8988T (cell line): Measurements from ENCODE around the gene MACROD1.
"Not testable (repeated sequence)": the region's sequence is repeated elsewhere in the genome, so short reads cannot be mapped to it uniquely, and the experiment has no call there.

Experiments
- DNase-seq: peaks from one replicate; pipeline ENCODE4 v3.0.0; 2011

Gene MACROD1

DNA sequence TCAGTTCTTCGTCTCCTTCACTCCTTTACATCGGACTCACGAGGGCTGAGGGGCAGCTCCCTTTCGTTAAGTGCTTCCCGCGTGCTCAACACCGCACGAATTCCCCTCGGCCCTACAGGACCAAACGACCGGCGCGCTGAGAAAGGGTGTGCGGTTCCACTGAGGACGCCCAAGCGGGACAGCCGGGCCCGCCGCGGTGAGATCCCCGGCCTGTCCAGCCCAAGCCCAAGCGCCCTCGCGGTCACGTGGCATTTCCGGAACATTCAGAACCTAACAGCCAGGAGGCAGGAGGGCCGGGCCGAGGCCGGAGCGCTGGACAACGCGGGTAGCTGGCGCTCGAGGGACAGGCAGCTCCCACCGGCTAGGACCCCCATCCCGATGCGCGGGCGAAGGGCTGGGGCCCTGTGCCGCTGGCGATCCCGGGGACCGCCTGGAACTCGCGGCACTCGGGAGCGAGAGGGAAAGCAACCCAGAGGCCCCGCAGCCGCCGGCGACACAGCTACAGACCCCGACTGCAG lies 19.3 kb upstream of the MACROD1 start:
- no peak for DNase-seq

DNA sequence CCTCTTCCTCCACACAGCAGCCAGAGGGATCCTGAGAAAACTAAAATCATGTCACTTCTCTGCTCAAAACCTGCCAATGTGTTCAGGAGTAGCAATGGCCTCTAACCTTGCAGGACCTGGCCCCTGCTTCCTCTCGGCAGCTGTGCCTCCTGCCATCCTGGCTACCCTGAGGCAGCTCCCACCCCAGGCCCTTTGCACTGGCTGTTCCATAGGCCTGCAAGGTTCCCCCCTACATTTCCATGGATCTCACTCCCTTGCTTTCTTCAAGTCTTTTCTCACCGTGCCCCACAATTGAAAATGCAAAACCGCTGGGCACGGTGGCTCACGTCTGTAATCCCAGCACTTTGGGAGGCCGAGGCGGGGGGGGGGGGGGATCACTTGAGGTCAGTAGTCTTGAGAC lies 18.0 kb upstream of the MACROD1 start:
- DNase-seq, result no peak

DNA sequence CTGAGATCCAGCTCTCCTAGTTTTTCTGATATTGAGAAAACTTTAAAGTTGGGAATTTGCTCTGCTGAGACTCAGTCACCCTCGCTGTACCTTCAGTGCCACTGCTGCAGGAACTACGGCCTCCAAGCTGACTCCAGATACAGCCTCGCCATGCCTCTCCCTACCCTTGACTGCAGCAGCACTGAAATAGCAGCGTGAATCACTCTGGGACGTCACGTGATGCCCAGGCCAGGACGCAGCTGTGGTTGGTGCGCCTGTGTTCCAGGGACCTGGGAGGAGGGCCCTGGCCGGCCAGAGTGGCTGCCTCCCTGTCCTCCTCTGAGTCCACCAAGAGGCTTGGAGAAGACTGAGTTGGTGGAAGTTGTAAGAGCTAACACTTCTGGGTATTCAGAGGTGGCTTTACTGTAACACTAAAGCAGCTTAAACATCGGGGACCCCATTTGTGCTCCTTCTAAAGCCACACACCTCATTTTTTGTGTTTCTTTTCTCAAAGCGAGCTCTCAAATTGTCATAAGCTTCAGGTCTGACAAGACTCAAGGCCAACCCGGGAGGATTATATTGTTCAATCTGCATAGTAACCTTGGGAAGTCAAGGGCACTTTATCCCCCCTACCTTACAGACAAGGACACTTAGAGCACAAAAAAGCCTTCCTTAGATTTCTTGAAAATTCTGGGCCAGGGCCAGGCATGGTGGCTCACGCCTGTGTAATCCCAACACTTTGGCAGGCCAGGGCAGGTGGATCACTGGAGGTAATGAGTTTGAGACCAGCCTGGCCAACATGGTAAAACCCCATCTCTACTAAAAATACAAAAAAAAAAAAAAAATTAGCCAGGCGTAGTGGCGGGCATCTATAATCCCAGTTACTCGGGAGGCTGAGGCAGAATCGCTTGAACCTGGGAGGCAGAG lies 15.8 kb upstream of the MACROD1 start:
- DNase-seq, result peak; percentile 87

DNA sequence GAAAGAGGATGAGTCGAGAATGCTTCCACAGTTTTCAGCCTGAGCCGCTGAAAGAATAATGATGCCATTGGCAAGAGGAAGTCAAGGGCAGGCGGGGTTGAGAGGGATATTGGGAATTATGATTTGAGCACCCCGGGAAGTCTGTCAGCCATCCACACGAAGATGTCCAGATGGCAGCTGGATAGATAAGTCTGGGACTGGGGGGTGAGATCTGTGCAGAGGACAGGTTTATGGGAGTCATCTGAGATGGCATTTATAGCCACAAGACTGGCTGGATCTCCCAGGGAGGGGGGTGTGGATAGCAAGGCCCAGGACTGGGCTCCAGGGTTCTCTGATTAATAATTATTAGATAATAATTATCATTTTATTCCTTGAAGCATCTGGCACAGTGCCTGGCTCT lies 15.0 kb upstream of the MACROD1 start:
- no peak for DNase-seq

DNA sequence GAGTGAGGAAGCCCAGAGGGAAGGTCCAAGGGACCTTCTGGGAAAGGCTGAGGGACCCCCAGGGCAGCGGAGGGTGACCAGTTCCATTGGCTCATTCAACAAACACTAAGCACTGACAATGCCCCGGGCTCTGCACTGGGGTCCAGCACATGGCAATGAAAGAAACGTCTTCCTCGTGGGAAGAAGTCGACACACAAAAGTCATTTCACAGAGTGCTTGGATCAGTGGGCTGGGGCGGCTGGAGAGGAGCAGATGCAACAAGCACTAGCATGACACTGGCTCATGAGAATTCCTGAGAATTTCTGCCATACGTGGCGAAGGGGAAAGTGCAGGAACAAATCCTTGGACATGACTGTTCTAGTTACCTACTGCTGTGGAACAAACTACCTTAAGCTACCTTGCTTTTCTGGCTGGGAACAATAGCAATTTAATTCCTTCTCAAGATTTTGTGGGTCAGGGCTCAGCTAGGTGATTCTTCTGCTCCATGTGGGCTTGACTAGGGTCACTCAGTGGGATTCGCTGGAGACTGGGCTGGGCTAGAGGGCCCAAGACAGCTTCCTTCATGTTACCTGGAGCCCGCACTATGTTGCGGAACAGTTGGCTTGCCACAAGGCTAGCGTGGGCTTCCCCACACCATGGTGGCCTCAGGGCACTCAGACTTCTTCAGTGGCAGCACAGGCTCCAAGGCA lies 13.2 kb upstream of the MACROD1 start:
- no peak for DNase-seq

DNA sequence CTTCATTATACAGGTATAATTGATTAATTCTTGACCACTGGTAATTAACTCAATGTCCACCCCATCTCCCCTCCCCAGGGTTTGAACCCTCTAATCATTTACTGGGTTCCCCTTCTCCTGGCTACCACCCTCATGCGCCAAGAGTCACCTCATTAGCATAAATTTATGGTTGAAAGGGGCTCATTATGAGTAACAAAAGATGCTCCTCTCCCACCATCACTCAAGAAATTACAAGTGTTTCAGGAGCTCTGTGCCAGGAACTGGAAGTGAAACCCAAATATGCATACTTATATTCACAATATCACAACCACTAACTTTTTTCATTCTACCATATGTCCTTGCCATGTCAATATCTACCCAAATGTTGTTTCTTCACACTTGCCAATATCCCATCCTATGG lies 12.3 kb upstream of the MACROD1 start:
- DNase-seq, result no peak

DNA sequence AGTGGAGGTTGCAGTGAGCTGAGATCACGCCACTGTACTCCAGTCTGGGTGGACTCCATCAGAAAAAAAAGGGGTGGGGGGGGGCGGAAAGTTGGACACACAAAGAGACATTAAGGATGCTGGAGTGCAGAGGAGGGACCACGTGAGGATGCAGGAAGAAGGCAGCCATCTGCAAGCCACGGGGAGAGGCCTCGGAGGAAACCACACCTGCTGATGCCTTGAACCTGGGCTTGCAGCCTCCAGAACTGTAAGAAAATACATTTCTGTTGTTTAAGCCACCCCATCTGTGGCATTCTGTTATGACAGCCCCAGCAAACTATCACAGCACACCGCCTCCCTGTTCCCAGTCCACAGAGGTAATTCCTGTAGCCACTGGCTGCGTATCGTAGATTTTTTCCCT lies 10.8 kb upstream of the MACROD1 start:
- DNase-seq, result no peak

DNA sequence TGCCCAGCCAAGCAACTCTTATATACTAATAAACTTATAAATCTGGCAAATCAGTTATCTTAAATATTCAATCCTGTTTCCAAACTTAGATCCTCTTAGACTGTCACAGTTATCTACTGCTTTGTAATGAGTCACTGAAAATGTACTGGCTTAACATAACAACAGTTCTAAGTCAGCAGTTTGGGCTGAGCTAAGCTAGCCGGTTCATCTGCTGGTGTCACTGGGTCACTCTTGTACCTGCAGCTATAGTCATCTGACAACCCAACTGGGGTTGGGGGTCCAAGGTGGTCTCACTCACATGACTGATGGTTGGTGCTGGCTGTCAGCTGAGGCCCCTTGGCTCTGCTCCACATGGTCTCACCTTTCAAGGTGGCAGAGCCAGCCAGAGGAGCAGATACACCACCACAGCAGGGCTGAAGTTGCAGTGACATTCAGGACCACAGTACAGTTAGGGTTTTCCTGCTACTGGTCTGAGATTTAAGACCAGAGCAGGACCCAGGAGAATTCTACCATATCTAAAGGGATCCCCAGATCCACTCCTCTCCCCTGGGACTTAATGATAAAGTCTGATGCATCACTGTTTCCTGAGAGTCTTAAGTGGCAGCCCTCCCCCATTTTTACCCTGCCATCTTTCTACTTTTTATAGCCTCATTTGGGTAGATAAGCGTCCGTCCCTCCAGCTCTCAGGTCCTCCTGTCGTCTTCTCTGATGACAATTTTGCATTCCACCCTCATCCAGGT lies 7.9 kb upstream of the MACROD1 start:
- DNase-seq, result peak; percentile 18

DNA sequence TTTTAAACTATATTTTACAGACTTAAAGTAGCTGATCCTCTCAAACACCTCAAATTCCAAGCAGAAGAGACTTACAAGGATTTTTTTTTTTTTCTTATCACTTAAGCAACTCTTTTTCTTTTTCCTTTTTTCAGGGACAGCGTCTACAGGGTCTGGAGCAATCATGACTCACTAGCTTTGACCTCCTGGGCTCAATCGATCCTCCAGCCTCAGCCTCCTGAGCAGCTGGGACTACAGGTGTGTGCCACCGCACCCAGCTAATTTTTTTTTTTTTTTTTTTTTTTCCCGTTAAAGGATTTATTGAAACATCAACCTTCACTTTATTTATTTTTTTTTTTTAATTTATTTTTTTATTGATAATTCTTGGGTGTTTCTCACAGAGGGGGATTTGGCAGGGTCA lies 4.5 kb upstream of the MACROD1 start:
- DNase-seq, result no peak

DNA sequence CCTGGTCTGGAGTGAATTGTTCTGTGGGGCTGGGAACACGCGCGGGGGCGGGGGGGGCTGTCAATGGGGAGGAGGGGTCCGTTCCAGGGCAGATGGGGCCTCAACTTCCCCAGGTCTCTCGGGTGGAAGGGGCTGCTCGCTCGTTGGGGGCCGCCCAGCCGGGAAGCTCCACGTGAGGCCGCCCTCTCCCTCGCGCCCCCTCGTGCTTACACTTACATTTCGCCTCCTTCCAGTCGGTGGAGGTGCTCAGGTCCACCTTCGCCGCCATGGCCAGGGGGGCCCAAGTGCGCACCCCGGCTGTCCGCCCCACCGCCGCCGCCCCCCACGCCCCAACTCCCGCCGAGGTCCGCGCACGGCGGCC lies 452 bp downstream of the MACROD1 start:
- no peak for DNase-seq

DNA sequence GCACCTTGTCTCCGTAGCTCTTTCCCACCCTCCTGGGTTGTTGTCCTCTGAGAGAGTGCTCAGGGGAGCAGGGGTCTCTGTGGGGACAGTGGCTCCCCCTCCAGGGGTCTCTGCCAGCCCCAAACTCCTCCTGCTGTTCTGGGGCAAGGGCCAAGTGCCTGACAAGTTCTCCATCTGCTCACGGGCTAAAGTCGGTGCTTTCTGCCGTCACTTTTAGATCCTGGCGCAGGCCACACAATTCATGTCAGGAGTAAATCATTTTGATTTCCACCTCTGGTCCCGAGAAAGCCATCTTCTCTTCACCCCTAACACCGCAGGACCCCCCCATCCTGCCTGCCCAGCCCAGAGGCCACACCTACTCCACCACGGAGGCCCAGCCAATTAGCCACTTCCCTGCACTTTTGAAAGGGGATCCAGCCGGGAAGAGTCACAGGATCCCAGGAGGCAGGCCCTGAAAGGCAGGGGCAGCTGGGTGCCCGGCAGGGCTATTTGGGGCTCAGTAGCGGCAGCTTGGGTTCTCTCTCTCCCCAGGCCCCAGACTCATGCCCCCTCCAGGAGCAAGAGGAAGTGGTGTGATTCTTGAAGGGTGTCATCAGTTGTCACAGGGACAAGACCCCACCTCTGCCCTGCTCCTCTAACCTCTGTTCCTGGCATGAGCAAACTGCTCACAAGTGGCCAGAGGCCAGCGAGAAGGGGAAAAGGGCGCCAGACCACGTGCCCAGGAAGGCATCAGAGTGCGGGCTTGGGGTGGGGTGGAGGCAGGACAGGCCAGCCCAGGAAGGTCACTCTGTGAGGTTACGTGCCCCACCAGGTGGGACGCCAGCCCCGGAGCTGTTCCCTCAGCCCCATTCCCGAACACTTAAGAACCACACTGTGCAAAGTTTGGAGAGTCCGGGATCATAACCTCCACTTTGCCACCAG lies 1.3 kb downstream of the MACROD1 start:
- no peak for DNase-seq

DNA sequence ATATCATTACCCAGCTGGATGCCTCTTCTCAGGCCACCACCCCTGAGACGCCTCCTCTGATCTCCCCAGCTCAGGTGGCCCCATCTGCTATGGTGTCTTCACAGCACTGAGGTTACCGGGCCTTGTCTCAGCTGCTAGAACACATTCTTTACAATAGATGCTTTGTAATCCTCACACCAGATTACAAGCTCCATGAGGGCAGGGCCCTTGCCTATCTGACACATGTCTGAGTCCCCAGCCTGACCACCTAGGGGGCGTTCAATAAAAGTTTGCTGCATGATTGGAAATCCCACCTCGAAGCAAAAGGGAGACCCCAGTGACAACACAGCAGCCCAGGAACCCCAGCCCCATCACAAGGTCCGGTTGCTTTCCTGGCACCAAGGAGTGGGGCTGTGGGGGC lies 2.0 kb downstream of the MACROD1 start:
- DNase-seq, result no peak

DNA sequence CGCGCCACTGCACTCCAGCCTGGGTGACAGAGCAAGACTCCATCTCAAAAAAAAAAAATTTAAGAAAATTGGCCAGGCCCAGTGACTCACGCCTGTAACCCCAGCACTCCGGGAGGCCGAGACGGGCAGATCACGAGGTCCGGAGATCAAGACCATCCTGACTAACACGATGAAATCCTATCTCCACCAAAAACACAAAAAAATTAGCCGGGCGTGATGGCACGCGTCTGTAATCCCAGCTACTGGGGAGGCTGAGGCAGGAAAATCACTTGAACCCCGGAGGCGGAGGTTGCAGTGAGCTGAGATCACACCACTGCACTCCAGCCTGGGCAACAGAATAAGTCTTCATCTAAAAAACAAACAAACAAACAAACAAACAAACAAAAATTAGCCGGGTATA lies 3.1 kb downstream of the MACROD1 start:
- not testable (repeated sequence) for DNase-seq

DNA sequence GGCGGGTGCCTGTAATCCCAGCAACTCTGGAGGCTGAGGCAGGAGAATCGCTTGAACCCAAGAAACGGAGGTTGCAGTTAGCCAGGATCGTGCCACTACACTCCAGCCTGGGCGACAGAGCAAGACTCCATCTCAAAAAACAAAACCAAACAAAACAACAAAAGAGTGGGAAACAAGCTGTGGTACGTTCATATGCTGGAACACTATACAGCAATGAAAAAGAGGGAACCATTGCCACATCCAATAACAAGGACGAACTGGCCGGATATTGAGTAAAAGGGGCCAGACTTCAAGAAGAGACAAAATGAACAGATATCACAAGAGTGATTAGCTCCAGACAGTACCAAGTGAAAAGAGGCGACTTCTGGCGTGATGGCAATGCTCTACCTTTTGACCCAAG lies 4.9 kb downstream of the MACROD1 start:
- no peak for DNase-seq

DNA sequence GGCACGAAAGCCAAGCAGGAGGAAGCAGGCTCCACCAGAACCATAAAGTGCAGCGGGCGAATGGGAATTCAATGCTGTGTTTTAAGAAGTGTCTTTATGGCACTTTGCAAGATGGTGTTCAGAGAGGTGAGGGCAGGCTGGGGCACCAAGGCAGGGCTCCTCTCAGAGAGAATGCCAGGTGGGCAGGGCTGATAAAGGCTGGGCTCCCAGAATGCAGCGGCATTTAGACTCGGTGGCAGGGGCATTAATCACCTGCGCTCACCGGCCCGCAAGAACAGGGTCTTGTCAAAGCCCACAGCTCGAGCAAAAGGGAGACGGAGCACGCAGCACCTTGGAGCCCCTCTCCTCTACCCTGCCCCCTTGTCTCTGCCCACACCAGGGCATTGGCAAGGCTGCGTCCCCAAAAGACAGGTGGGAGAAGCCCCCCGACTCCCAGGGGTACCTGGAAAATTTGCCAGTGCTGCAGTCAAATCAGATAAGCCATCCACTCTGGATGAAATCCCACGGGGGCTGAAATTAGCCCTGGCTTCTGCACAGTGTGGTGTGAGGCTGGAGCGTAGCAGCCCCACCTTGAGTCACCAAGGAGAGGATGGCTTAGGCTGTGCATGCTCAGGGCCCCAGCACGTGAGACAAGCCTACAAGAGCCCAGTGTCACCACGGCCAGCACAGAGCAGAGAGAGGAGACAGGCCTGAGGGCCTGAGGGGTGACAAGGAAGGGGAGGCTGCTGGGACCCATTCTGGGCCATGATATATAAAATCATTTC lies 8.1 kb downstream of the MACROD1 start:
- no peak for DNase-seq

DNA sequence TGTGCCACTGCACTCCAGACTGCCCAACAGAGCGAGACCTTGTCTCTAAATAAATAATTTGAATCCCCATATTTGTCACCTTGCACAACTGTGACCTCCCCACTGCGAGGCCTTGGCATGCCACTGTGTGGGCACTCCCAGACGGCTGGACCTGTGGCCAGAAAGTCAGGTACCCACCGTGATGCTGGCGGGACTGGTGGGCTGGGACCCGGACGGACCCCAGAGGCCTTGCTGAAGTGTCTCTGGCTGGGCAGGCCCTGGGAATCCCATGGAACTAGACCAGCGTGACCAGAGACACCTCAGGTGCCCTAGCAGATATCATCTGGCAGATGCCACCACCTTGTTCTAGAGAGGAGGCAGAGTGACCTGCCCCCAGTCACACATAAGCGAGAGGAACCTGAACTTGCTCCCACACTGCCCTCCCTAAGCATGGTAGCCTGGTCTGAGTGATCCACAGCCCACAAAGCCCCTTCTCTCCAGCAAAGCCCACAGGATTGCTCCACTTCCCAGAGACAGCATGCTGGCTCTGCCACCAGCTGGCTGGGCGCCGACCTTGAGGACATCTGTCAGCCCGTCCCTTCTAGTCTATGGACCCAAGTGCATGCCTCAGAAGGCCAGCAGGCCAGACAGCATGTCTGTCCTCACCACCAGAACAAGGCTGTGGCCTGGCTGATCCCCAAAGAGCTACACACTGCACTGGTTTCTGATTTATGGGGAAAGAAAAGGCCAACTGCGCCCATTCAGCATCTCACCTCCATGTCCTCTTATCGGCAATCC lies 9.5 kb downstream of the MACROD1 start:
- no peak for DNase-seq

DNA sequence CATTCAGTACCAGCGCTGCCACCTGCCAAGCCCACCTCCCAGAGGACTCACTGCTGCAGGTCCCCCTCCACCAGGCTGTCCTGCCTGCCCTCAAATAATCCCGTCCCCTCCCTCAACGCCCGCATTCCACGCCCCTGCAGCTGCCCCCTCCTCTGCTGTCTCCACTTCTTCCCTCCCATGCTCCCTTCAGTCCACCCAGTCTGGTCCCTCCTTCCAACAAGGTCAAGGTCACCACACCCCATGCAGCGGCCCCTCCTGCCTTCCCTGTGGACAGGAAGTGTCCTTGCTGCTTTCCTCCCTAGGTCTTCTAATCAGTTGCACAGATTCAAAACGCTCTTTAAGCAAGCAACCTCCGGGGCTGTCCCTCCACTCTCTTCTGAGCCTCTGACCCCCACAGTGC lies 12.1 kb downstream of the MACROD1 start:
- no peak for DNase-seq

DNA sequence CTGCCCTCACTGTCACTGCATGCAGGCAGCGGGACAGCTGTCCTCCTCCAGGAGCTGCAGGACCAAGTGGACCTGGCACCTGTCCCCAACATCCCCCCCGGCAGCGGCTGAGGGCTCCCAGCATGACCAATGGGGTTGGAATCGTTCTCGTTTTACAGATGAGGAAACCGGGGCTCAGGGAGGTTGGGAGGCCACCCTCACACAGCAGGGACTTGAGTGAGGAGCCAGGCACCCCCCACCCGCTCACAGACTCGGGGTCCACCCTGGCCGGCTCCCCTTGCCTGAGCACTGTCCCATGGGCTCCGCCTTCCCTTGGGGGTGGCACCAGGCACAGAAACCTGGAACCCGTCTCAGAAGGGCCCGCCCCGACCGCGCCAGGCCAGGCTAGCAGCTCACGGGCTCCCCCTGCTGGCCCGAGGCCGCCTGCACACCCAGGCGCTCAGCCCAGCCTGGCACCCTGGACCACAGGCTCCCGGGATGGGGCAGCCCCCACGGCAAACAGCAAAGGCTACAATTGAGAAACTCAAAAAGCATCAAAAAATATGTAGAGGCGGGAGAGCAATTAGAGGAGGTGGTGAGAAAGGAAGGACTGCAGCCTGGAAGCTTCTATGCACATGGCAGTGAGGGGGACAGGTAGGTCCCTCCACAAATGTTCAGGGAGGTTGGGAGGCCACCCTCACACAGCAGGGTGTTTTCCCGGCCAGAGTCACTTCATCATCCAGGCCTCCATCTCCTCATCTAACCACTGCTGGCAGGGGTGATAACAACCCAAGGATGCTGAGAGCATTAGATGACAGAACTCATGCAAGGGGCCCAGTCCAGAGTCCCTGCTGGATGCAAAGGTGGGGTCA lies 12.8 kb downstream of the MACROD1 start:
- DNase-seq, result peak; percentile 99

DNA sequence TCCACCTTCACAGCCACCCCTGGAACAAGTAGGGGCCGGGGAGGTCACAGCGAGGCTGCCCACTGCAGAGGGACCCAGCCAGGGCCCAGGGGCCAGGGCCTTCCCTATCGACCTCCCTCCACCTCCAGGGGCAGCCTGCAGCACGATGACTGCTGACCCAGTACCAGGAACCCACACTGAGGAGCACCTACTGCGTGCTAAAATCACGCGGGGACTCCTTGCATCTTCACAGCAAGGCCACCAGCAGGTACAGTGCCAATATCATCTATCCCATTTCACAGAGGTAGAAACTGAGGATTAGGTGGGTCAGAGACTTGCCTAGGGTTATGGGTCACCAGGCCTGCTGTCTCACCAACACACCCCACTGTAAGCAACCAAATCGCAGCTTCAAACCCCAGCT lies 14.6 kb downstream of the MACROD1 start:
- no peak for DNase-seq
